Thyroid gland (tissue), 4 donors: ENCODE data around the gene CLDN4. TPM values are rescaled to one million over a fixed set of nuclear protein-coding genes. Genes with fewer than 3 reads are reported as not detected.

ENCODE experiments used
- DNase-seq, 2 donors: peaks; one replicate each; pipeline ENCODE4 v3.0.0-alpha.2; 2019
- H3K27ac ChIP-seq, 3 donors: fragments of 200-600 bp; sonication (generic); 1 replicate in 2 of 3; 2 replicates in 1 of 3; pipeline ENCODE4 v1.5.1; 2016 to 2019; ENCODE audit warnings: mild to moderate bottlenecking in 1 of 3, moderate library complexity in 1 of 3
- H3K27me3 ChIP-seq: fragments of 200-600 bp; sonication (generic); one replicate; pipeline ENCODE4 v1.5.1; 2019
- H3K36me3 ChIP-seq, 2 donors: fragments of 200-600 bp; sonication (generic); one replicate each; pipeline ENCODE4 v1.5.1; 2016 to 2019
- H3K4me1 ChIP-seq, 2 donors: fragments of 200-600 bp; sonication (generic); one replicate each; pipeline ENCODE4 v1.5.1; 2017 to 2019
- H3K4me3 ChIP-seq, 3 donors: fragments of 200-600 bp; sonication (generic); replicated peaks in 1 of 3; 1 replicate in 2 of 3; 2 replicates in 1 of 3; pipeline ENCODE4 v1.5.1; 2016; ENCODE audit warnings: mild to moderate bottlenecking in 1 of 3
- H3K9me3 ChIP-seq: fragments of 200-600 bp; sonication (generic); one replicate; pipeline ENCODE4 v1.5.1; 2017
- CTCF ChIP-seq, 6 experiments: fragments of 200-600 bp in 3 of 6; fragments of 450-650 bp in 3 of 6; sonication (generic) in 3 of 6; IDR thresholded peaks; one replicate each; pipeline ENCODE4 v1.5.1; 2016 to 2019; ENCODE audit warnings: antibody characterized with exemption in 6 of 6, mild to moderate bottlenecking in 2 of 6, inconsistent platforms in 1 of 6, moderate library complexity in 1 of 6
- POLR2A ChIP-seq, 2 donors: fragments of 450-650 bp; IDR thresholded peaks; one replicate each; pipeline ENCODE4 v1.6.1; 2017; ENCODE audit warnings: antibody characterized with exemption in 2 of 2, mild to moderate bottlenecking in 2 of 2, moderate library complexity in 1 of 2
- WGBS, 2 donors: methylation state at CpG; one replicate each; pipeline ENCODE4 v1.1.5; 2017; 5-methylcytosine and 5-hydroxymethylcytosine counted together
- intact Hi-C: fragments of 100-400 bp; cut with DNase I; formaldehyde crosslinking; loops from one replicate; pipeline ENCODE4 v1.15.1; 2023
- total RNA-seq, 4 donors: library from RNA; depleted of rRNA; stranded (reverse); fragments of >200 nt; gene quantifications; one replicate each; pipeline ENCODE4 v1.2.3, GENCODE V29; 2016

The CLDN4 gene
- total RNA-seq, 4 donors from 2014 or later: 178 to 301 (median 196) TPM

DNA sequence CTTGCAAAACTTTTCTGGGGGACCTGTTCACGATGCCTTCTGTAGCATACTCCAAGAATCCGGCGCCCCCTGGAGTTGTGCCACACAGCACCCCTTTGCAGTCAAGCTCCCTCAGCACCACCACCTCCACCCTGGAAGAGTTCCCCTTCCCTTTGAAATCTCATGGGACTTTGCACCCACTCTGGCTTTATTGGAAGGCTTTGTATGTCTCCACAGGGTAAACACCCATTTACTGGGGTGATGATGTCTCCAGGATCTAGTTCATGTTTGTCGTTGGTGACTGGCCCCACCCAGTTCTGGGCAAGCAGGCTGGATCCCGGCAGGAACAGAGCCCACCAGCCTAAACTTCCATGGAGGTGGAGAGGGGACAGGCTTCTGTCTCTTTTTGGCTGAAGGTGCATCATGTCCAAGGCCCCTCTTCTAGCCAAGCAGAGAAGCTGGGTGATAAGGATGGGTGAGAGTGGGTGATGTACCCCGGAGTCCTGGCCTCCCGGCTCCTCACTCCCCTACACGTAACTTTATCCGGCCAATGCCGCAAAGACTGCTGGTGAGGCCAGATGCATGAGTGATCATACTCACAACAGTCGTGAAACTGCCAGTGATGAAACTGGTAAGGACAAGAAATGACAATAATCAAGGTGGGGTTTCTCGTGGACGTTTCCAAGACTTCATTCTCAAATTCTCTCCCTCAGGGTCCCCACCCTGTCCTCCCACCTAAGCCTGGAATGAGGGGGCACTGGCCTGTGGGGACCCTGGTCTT is 695 bp upstream of the CLDN4 start:
- Histone ChIP-seq H3K4me3 (peak overlapping the region in 1 of 3 donors; percentile 60), H3K27me3 (no peaks in the 10 kb centered on the region), H3K27ac (peak overlapping the region; percentile 90 to 98 (median 95)), H3K36me3 (no peaks in the 10 kb centered on the region), H3K4me1 (peaks cover 57 to 60% of the 10 kb centered on the region in 2 donors), H3K9me3 (no peaks in the 10 kb centered on the region)
- intact Hi-C loops: loop anchor here (5.0 kb wide), 1 partner anchor 88 kb away; no protein-coding TSS in a partner anchor
- peak; percentile 46 to 56 for DNase-seq
- 31 to 55% methylated on average over 13 of the region's 13 CpGs for WGBS, 2 donors
- TF ChIP-seq CTCF (IDR thresholded peaks at IDR 0.05): no peak
- TF ChIP-seq POLR2A (IDR thresholded peaks at IDR 0.05): no peak

DNA sequence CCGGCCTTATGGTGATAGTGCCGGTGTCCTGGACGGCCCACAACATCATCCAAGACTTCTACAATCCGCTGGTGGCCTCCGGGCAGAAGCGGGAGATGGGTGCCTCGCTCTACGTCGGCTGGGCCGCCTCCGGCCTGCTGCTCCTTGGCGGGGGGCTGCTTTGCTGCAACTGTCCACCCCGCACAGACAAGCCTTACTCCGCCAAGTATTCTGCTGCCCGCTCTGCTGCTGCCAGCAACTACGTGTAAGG is 713 bp downstream of the CLDN4 start:
- H3K27ac ChIP-seq: peak overlapping the region; percentile 90 to 98 (median 95)
- TF ChIP-seq CTCF (IDR thresholded peaks at IDR 0.05) (no peak), POLR2A (IDR thresholded peaks at IDR 0.05) (no peak)
- H3K27me3 ChIP-seq: no peaks in the 10 kb centered on the region
- no peaks in the 10 kb centered on the region for H3K36me3 ChIP-seq
- H3K4me3 ChIP-seq: peak overlapping the region; percentile 60 to 99 (median 72)
- DNase-seq: no peak
- H3K9me3 ChIP-seq: no peaks in the 10 kb centered on the region
- 4 to 40% methylated on average over 2 to 11 of the region's 16 CpGs for WGBS, 2 donors
- peaks cover 43 to 46% of the 10 kb centered on the region in 2 donors for H3K4me1 ChIP-seq
- intact Hi-C loops: no loop called here

- Histone ChIP-seq H3K9me3 (no peaks in the 10 kb centered on the region), H3K27me3 (no peaks in the 10 kb centered on the region), H3K4me1 (peaks cover 38 to 41% of the 10 kb centered on the region in 2 donors), H3K27ac (peak overlapping the region; percentile 90 to 98 (median 95)), H3K4me3 (peak overlapping the region; percentile 60 to 99 (median 72)), H3K36me3 (no peaks in the 10 kb centered on the region)
- intact Hi-C loops: no loop called here
- TF ChIP-seq POLR2A (IDR thresholded peaks at IDR 0.05) (peak; percentile 58 to 97), CTCF (IDR thresholded peaks at IDR 0.05) (no peak)
- WGBS, 2 donors: 17 to 22% methylated on average over 14 to 15 of the region's 16 CpGs
- DNase-seq: peak; percentile 98
Measured at GRCh38 chr7:73831834-73832651, 1.2 kb downstream of the CLDN4 start.

DNA sequence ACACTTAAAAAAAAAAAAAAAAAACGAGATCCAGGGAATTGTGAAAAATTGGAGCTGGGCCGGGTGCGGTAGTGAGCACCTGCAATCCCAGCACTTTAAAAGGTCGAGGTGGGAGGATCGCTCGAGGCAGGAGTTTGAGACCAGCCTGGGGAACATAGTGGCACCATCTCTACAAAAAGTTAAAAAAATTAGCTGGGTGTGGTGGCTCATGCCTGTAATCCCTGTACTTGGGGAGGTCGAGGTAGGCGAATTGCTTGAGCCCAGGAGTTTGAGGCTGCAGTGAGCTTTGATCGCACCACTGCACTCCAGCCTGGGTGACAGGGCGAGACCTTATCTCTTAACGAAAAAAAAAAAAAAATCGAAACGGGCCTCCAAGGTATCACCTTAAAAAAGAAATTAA is 2.0 kb downstream of the CLDN4 start:
- TF ChIP-seq CTCF (IDR thresholded peaks at IDR 0.05): no peak
- Histone ChIP-seq H3K27ac (peak overlapping the region; percentile 90 to 98 (median 95)), H3K9me3 (no peaks in the 10 kb centered on the region), H3K27me3 (no peaks in the 10 kb centered on the region), H3K4me3 (peak overlapping the region in 2 of 3 donors; percentile 60 to 72), H3K4me1 (peaks cover 31 to 37% of the 10 kb centered on the region in 2 donors), H3K36me3 (no peaks in the 10 kb centered on the region)
- DNase-seq: no peak
- intact Hi-C loops: no loop called here
- WGBS, 2 donors: 21 to 34% methylated on average over 13 of the region's 13 CpGs
